PC-9 (cell line): ENCODE results near the gene CASS4. TPM values are rescaled to one million over a fixed set of nuclear protein-coding genes. Genes with fewer than 3 reads are reported as not detected.

Experiments used
- BruUV-seq: library from RNA; stranded (reverse); fragments of 400-500 nt; replicated peaks from 2 replicates; lab custom pipeline; 2021; lab: Mats Ljungman, UMichigan
- CTCF ChIA-PET: fragments of 300-600 bp; sonication (Branson Sonifier 250); formaldehyde crosslinking; loops from one replicate; lab custom pipeline; 2022; ENCODE audit warnings: antibody characterized with exemption; lab: Charles Lee
- POLR2A ChIA-PET: fragments of 300-600 bp; sonication (Branson Sonifier 250); formaldehyde crosslinking; loops from one replicate; lab custom pipeline; 2022; ENCODE audit warnings: antibody characterized with exemption; ENCODE audit not compliant: unreplicated experiment; lab: Charles Lee
- DNase-seq, 2 experiments: peaks; one replicate each; pipeline versions ENCODE4 v3.0.0 to v3.0.0-alpha.2; 2015 to 2022; ENCODE audit warnings: mixed read lengths in 1 of 2
- H2AFZ ChIP-seq: fragments of 200-600 bp; sonication (generic); 2 replicates; pipeline ENCODE4 v1.8.1; 2017; ENCODE audit warnings: antibody characterized with exemption
- H3F3A ChIP-seq: fragments of 200-600 bp; sonication (generic); 2 replicates; pipeline ENCODE4 v1.8.1; 2017; ENCODE audit warnings: antibody characterized with exemption, mild to moderate bottlenecking, low read depth; ENCODE audit not compliant: insufficient read depth
- H3K27ac ChIP-seq: fragments of 200-600 bp; sonication (generic); 2 replicates; pipeline ENCODE4 v1.6.1; 2016; ENCODE audit warnings: mixed run types
- H3K27me3 ChIP-seq: fragments of 200-600 bp; sonication (generic); 2 replicates; pipeline ENCODE4 v1.6.1; 2016; ENCODE audit warnings: low read depth, mixed run types; ENCODE audit not compliant: insufficient read depth
- H3K36me3 ChIP-seq: fragments of 200-600 bp; sonication (generic); 2 replicates; pipeline ENCODE4 v1.6.1; 2016; ENCODE audit warnings: low read depth, mixed run types
- H3K4me1 ChIP-seq: fragments of 200-600 bp; sonication (generic); replicated peaks from 2 replicates; pipeline ENCODE4 v1.6.1; 2016; ENCODE audit warnings: mixed run types; ENCODE audit not compliant: insufficient read depth
- H3K4me2 ChIP-seq: fragments of 200-600 bp; sonication (generic); 2 replicates; pipeline ENCODE4 v1.6.1; 2017; ENCODE audit warnings: mixed run types
- H3K4me3 ChIP-seq: fragments of 200-600 bp; sonication (generic); 2 replicates; pipeline ENCODE4 v1.6.1; 2016; ENCODE audit warnings: mixed run types
- H3K79me2 ChIP-seq: fragments of 200-600 bp; sonication (generic); 2 replicates; pipeline ENCODE4 v1.6.1; 2017; ENCODE audit warnings: low read depth, mixed run types
- H3K9me2 ChIP-seq: fragments of 200-600 bp; sonication (generic); 2 replicates; pipeline ENCODE4 v1.8.1; 2017; ENCODE audit warnings: mild to moderate bottlenecking; ENCODE audit not compliant: insufficient read depth
- H3K9me3 ChIP-seq: fragments of 200-600 bp; sonication (generic); 2 replicates; pipeline ENCODE4 v1.8.1; 2016; ENCODE audit warnings: low read depth; ENCODE audit not compliant: insufficient read depth
- H4K20me1 ChIP-seq: fragments of 200-600 bp; sonication (generic); 2 replicates; pipeline ENCODE4 v1.8.1; 2017; ENCODE audit not compliant: insufficient read depth
- EZH2 ChIP-seq: fragments of 200-600 bp; sonication (generic); IDR thresholded peaks from 2 replicates; pipeline ENCODE4 v1.8.0; 2017; ENCODE audit warnings: antibody characterized with exemption, low read depth
- intact Hi-C: fragments of 100-400 bp; cut with micrococcal nuclease; formaldehyde crosslinking; loops from one replicate; pipeline ENCODE4 v1.10.0; 2022; ENCODE audit not compliant: unreplicated experiment
- total RNA-seq: library from RNA; stranded (reverse); gene quantifications from 2 replicates; pipeline ENCODE4 v1.2.3, GENCODE V29; 2021
- TF ChIP-seq, protein P1 (sequence below): fragments of 200-600 bp; sonication (generic); conservative IDR thresholded peaks from 2 replicates; pipeline ENCODE4 v1.6.1; 2017; ENCODE audit warnings: mixed run types, antibody characterized with exemption, mild to moderate bottlenecking, moderate library complexity

The CASS4 gene
- total RNA-seq, 1 experiment from 2014 or later: 0.15 TPM

DNA sequence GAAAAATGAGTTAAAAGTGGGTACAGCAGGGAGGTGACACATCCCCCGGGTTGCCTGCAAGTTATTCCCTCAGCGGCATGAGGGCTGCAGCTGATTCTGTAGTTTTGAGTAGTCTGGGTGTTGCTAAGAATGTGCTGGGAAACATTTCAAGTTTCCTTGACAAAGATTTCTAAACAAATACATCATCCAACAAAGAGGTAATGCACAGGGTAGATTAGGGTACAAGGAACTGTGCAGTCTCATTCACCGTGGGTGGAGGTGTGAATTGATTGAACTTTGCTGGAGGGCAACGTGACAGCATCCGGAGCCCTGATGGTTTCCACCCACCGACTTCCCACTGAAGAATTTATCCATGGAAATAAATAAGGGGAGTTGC, 21.8 kb downstream of the CASS4 start:
- no peaks in the 10 kb centered on the region for H3K9me2 ChIP-seq
- no peak overlapping the region for H3K4me3 ChIP-seq
- intact Hi-C loops: no loop called here
- TF ChIP-seq, protein P1, sequence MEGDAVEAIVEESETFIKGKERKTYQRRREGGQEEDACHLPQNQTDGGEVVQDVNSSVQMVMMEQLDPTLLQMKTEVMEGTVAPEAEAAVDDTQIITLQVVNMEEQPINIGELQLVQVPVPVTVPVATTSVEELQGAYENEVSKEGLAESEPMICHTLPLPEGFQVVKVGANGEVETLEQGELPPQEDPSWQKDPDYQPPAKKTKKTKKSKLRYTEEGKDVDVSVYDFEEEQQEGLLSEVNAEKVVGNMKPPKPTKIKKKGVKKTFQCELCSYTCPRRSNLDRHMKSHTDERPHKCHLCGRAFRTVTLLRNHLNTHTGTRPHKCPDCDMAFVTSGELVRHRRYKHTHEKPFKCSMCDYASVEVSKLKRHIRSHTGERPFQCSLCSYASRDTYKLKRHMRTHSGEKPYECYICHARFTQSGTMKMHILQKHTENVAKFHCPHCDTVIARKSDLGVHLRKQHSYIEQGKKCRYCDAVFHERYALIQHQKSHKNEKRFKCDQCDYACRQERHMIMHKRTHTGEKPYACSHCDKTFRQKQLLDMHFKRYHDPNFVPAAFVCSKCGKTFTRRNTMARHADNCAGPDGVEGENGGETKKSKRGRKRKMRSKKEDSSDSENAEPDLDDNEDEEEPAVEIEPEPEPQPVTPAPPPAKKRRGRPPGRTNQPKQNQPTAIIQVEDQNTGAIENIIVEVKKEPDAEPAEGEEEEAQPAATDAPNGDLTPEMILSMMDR: no peak
- no peak for TF ChIP-seq EZH2
- no peak overlapping the region for H3K4me2 ChIP-seq
- no peaks in the 10 kb centered on the region for H4K20me1 ChIP-seq
- H3K79me2 ChIP-seq: no peaks in the 10 kb centered on the region
- no peaks in the 10 kb centered on the region for H3K9me3 ChIP-seq
- ChIA-PET CTCF (no interaction called here), POLR2A (no interaction called here)
- H2AFZ ChIP-seq: no peak overlapping the region
- no peak overlapping the region for H3K27ac ChIP-seq
- DNase-seq: no peak
- BruUV-seq: no TSS peak
- no peaks in the 10 kb centered on the region for H3K27me3 ChIP-seq
- no peaks in the 10 kb centered on the region for H3K4me1 ChIP-seq
- no peaks in the 10 kb centered on the region for H3F3A ChIP-seq
- H3K36me3 ChIP-seq: no peaks in the 10 kb centered on the region

DNA sequence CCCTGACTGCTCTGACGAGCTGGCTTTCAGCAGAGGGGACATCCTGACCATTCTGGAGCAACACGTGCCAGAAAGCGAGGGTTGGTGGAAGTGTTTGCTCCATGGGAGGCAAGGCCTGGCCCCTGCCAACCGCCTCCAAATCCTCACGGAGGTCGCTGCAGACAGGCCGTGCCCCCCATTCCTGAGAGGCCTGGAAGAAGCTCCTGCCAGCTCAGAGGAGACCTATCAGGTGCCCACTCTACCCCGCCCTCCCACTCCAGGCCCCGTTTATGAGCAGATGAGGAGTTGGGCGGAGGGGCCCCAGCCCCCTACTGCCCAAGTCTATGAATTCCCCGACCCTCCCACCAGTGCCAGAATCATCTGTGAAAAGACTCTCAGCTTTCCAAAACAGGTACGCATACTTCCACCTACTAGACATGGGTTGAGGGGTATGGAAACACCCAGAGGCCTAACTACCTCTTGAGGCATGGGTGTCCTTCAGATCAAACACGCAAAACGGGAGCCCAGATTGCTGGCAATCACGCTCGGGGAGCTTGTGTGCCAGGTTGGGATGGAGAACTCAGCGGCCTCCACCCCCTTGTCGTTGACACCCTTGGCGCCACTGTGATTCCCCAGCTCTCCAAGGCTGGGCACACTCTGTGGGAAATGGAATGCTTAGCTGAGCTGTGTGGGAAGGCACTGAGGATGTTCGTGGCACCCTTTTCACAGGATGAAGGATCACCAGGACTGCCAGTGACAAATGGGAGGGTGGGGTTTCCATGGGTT, 25.3 kb downstream of the CASS4 start:
- Histone ChIP-seq H3K79me2 (no peaks in the 10 kb centered on the region), H4K20me1 (no peaks in the 10 kb centered on the region), H3K4me2 (no peak overlapping the region), H3K4me1 (no peaks in the 10 kb centered on the region; the same call in 1 of the 2 replicates), H3K27ac (no peak overlapping the region), H3K9me2 (no peaks in the 10 kb centered on the region), H3K4me3 (no peak overlapping the region), H2AFZ (no peak overlapping the region), H3K9me3 (no peaks in the 10 kb centered on the region), H3K36me3 (no peaks in the 10 kb centered on the region), H3K27me3 (no peaks in the 10 kb centered on the region), H3F3A (no peaks in the 10 kb centered on the region)
- BruUV-seq: no TSS peak
- TF ChIP-seq EZH2: no peak
- POLR2A ChIA-PET: no interaction called here
- intact Hi-C loops: no loop called here
- DNase-seq: no peak
- CTCF ChIA-PET: no interaction called here

DNA sequence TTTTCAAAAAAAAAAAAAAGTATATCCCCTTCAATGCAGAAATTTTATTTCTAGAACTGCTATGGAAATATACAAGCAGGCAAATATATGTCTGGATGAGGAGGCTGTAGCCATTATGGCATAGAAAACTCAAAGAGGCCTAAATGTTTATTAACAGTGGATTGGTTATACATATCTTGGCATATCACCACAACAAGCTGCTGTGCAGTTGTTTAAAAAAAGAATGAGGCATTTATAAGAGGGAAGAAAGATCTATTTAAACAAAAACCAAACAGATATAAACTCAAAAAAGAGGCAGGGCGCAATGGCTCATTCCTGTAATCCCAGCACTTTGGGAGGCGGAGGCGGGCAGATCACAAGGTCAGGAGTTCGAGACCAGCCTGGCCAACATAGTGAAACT, 26.2 kb downstream of the CASS4 start:
- TF ChIP-seq EZH2: no peak
- TF ChIP-seq, protein P1: no peak
- Histone ChIP-seq H3K4me3 (no peak overlapping the region), H4K20me1 (no peaks in the 10 kb centered on the region), H3K9me2 (no peaks in the 10 kb centered on the region), H2AFZ (no peak overlapping the region), H3K36me3 (no peaks in the 10 kb centered on the region), H3K4me1 (no peaks in the 10 kb centered on the region; the same call in 1 of the 2 replicates), H3K4me2 (no peak overlapping the region), H3F3A (no peaks in the 10 kb centered on the region), H3K27me3 (no peaks in the 10 kb centered on the region), H3K27ac (no peak overlapping the region), H3K79me2 (no peaks in the 10 kb centered on the region), H3K9me3 (no peaks in the 10 kb centered on the region)
- no peak for DNase-seq
- intact Hi-C loops: no loop called here
- ChIA-PET POLR2A (no interaction called here), CTCF (no interaction called here)
- no TSS peak for BruUV-seq
